HG03103 (cell line): Measurements from ENCODE around the gene RELA.
"Not testable (repeated sequence)": the region's sequence is repeated elsewhere in the genome, so short reads cannot be mapped to it uniquely, and the experiment has no call there.

Experiments used
- ATAC-seq: cut with Tn5 transposase; IDR thresholded peaks from one replicate; pipeline ENCODE4 v1.9.1; 2021; ENCODE audit warnings: low read depth; ENCODE audit not compliant: unreplicated experiment

The RELA gene

DNA sequence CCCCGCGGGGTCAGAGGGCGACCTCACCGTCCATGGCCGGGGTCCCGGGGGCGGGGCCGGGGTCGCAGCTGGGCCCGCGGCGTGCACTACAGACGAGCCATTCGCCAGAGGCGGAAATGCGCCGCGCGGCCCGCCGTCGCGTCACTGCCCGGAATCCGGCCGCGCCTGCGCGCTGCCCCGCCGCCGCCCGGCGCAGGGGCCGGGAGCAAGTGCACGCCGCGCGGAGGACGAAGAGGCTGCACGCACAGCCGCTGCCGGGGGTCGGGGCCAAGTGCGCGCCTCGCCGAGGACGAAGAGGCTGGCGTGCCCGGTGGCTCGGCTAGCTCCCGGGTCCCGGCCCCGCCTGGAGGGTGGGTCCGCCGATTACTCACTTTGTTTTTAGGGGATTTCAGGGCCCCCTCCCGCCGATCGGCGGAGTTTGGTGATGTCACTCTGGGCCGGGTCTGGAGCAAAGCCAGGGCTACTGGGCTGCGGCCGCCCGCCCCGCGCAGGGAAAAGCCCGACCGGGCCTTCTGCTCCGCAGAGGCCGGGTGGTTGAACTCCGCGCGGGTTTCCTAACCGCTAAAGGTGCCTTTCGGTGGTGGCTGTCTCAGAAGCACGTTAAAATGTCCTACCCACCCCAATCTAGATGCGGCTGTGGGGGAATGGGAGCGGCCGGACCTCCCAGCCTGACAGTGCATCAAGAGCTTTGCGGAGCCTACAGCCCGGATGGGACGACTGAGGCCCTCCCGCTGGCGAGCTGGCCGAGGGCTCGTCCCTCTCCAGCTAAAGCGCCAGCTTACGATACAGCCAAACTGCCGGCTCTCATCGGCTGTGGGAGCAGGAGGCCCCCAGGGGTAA, at the start of gene RELA:
TSS of gene RELA (minus strand) at position 118 of the 840 bp plus-strand sequence. CDS start at position 34, 84 bp downstream.
- peak; percentile 67 for ATAC-seq

DNA sequence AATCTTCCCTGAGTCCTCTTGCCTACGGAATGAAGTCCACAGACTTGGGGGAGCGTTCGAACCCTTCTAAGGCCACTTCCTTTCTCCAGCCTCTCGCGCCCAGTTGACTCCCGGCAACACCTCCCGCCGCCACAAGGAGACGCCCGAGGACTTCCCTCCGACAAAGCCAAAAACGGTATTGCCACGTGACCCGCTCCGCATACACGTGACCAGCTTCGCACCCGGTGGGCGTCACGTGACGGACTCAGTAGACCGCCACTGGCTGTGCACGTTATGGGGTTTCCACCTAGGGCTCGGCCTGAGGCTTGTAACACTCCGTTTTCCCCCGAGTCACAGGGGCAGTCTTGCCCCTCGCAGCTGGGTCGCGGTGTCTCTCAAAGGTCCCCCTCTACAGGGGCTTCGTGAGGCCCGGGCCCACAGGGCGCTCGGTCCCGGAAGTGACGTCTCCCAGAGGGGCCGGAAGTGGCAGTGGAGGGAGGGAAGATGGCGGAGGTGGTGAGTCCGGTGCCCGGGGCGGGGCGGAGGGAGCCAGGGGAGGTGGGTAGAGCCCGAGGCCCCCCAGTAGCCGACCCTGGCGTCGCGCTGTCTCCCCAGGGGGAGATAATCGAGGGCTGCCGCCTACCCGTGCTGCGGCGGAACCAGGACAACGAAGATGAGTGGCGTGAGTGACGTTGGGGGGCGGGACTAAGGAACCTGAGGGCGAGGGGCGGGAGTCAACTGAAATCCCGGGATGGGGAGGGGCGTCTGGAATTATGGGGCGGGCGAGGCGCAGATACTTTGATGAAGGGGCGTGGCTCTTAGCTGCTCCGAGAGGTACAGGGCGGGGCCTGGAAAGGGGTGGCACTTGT, 49.3 kb upstream of the RELA start, which contains the start of gene KAT5:
TSS of gene KAT5 (plus strand) at position 468 of the 848 bp plus-strand sequence. CDS start at position 484, 16 bp downstream.
- ATAC-seq, result peak; percentile 62

DNA sequence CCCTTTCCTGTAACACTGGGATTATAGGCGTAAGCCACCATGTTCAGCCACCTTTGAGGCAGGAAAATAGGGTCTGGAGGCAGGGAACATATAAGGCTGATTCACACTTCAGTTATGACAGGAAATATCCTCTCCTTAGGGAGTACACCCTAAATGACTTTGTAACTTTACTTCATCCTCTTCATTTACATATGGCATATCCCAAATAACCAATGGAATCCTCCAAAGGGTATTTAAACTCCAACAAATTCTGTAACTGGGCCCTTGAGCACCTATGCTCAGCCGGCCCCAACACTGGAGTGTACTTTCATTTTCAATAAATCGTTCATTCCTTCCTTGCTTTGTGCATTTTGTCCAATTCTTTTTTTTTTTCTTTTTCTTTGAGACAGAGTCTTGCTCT, 47.7 kb upstream of the RELA start:
- ATAC-seq, result no peak

DNA sequence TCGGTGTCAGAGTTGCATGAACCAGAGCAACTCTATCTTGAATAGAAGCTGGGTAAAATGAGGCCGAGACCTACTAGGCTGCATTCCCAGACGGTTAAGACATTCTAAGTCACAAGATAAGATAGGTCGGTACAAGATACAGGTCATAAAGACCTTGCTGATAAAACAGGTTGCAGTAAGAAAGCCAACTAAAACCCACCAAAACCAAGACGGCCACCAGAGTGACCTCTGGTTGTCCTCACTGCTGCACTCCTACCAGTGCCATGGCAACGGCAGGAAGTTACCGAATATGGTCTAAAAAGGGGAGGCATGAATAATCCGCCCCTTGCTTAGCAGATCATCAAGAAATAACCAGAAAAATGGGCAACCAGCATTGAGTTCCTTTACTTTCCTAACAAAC, 46.9 kb upstream of the RELA start:
- ATAC-seq, result no peak

DNA sequence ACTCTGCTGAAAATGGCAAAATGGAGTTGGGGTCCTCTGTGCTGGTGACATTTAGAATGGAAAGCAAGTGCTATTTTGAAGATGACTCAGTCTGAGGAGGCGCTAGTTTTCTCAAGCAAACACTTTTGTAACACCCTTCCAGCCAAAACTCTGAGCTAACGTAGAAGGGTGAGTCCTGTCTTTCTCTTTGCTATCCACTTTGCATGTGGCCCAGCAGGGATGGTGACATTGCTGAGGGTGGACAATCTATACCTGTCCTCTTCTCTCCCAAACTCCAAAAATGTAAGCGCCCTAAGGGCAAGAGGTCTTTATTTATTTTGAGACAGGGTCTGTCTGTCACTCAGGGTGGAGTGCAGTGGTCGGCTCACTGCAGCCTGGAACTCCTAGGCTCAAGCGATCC, 45.7 kb upstream of the RELA start:
- no peak for ATAC-seq

DNA sequence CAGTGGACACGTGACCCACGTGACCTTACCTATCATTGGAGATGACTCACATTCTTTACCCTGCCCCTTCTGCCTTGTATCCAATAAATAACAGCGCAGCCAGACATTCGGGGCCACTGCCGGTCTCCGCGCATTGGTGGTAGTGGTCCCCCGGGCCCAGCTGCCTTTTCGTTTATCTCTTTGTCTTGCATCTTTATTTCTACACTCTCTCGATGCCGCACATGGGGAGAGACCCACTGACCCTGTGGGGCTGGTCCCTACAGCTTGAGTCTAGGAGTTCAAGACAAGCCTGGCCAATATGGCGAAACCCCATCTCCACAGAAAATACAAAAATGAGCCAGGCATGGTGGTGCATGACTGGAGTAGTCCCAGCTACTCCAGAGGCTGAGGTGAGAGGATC, 44.3 kb upstream of the RELA start:
- not testable (repeated sequence) for ATAC-seq

DNA sequence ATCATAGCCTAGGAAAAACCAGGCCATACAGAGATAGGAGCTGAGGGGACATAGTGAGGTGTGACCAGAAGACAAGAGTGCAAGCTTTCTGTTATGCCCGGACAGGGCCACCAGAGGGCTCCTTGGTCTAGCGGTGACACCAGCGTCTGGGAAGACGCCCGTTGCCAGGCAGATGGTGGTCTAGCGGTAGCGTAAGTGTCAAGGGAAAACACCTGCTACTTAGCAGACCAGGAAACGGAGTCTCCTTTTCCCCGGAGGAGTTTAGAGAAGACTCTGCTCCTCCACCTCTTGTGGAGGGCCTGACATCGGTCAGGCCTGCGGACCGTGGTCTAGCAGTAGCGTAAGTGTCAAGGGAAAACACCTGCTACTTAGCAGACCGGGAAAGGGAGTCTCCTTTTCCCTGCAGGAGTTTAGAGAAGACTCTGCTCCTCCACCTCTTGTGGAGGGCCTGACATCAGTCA, 43.6 kb upstream of the RELA start:
- ATAC-seq, result not testable (repeated sequence)

DNA sequence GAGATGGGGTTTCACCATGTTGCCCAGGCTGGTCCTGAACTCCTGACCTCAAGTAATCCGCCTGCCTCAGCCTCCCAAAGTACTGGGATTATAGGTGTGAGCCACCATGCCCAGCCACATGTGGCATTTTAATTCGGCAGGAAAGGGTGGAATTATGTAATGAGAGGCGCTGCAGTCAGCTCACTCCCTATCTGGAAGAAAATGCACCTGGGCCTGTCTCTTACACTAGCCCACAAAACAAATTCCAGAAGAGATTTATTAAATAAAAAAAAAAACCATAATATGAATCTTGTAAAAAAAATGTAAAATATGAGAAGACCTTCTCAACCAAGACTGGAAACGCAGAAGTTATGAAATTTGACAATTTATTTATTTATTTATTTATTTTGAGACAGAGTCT, 41.1 kb upstream of the RELA start:
- no peak for ATAC-seq

DNA sequence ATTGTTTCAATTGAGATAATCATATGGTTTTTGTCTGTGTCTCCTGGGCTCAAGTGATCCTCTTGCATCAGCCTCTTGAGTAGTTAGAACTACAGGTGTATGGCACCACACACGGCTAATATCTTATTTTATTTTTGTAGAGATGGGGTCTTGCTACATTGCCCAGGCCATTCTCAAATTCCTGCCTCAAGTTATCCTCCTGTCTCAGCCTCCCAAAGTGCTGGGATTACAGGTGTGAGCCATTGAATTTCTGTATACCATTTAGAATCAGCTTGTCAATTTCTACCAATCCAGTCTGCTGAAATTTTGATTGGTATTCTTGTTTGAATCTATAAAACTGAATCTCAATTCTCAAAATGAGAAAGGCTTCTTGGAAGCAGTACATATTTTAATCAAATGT, 39.0 kb upstream of the RELA start:
- ATAC-seq, result no peak

DNA sequence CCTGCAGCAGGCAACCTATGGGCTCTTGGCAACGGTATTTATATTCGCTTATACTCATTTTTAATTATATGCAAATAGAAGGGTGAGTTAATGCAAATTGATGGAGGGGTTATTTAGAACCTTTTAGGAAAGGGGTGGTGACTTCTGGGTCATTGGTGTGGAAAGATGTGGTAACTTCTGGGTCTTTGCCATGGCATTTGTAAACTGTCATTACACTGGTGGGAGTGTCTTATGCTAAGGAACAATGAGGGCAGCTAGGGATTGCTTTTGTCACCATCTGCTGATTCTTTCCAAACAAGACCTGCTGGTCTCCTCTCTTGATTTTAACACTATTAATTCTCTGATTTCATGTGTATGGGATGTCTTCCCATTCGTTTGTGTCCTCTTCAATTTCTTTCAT, 37.7 kb upstream of the RELA start:
- ATAC-seq, result no peak

DNA sequence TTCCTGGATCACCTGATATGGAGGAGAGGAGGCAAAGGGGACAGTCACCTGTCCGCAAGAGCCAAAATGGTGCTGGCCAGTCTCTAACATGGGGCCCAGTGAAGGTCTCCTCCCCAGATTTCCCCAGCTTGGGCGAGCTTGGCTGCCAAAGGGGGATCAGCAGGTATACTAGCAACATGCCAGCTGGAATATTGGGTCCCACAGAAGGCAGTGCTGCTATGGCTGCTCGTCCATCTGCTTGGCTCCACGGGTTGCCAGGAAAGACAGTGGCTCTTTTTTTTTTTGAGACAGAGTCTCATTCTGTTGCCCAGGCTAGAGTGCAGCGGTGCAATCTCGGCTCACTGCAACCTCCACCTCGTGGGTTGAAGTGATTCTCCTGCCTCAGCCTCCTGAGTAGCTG, 36.6 kb upstream of the RELA start:
- no peak for ATAC-seq

DNA sequence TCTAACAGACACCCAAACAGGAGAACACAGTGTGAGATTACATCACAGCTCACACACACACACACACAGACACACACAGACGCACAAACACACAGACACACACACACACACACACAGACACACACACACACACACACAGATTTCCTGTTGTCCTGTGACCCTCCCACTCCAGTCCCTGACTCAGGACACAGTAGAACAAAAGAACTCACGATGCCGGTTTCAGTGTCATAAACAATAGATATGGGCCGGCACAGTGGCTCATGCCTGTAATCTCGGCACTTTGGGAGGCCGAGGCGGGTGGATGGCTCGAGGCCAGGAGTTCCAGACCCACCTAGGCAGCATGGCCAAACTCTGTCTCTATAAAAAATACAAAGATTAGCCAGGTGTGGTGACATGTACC, 35.5 kb upstream of the RELA start:
- ATAC-seq, result no peak

DNA sequence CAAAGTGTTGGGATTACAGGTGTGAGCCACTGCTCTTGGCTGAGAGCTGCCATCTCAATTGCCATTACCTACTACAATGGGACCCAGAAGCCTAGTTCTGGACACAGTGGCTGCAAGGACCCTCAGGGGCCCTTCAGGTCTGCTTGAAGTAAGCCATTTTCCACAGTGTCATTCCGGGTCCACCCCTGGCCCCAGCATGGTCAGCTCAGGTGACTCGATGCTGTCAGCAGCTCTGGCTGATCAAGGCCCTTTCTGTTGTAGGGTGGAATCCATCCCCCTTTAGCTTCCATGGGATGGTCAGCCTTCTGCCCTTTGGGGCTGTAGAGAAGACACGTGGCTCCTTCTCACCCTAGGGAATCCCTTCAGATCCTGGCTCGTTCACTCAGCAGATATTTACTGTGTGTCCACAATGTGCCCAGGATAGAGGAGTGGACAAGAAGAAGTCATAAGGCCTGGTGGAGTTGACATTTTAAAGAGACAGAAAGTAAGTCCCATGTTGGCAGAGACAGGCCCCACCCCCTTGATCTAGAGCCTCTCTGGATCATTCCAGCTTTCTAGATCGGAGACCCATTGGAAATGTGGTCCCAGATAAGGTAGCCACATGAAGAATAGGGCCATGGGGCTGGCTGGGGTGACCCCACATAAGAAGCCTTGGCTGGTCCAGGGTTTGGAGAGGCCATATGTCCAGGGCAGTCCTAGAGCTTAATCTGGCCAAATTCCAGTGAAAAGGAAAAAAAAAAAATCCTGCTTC, 34.3 kb upstream of the RELA start:
- ATAC-seq, result no peak

DNA sequence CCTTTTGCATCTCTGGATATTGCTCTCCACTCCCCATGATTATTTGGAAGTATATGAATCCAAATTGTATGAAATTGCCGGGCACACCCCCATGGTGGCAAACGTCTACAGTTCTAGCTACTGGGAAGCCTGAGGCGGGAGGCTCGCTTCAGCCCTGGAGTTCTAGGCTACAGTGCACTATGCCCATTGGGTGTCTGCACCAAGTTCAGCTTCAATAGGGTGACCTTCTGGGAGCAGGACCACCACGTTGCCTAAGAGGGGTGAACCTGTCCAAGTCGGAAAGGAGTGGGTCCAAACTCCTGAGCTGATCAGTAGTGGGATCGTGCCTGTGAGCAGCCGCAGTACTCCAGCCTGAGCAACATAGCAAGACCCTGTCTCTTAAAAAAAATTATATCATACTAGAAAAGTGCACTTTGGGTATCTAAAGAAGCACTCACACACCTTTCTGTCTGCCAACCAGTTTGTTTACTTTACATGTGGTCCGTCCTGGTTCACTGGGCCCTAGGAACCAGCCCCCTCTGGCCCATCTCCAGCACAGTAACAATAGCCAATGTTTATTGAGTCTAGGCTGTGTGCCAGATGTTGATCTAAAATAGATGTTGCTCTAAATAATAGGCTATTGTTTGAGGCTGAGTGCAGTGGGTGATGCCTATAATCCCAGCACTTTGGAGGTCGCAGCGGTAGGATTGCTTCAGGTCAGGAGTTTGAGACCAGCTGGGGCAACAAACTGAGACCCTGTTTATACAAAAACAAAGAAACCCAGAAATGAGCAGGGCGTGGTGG, 32.9 kb upstream of the RELA start:
- ATAC-seq, result no peak

DNA sequence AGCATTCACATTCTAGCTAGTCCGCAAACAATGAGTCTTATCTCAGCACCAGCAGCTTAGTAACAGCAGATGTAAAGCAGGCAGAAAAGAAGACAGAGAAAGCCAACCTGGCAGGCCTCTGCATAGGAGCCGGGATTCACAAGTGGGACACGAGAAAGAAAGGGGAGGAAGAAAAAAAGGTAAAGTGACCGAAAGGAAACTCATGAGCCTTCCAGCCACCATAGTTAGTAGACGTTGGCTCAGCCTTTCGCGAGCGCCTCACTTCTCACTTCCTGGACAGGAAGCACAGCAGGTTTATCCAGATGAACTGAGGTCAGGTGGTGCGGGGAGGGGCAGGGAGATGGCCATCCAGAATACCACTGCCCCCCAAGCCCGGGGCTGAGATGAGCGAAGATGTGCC, 29.7 kb upstream of the RELA start:
- ATAC-seq, result no peak

DNA sequence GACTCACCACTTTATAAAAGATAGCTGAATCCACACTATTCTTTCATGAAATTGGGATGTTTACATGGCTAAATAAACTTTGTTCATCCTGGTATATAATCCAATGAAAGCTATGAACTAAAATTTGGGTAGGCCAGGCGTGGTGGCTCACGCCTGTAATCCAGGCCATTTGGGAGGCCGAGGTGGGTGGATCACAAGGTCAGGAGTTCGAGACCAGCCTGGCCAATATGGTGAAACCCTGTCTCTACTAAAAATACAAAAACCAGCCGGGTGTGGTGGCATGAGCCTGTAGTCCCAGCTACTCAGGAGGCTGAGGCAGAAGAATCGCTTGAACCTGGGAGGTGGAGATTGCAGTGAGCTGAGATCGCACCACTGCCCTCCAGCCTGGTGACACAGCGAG, 29.1 kb upstream of the RELA start:
- ATAC-seq, result not testable (repeated sequence)

DNA sequence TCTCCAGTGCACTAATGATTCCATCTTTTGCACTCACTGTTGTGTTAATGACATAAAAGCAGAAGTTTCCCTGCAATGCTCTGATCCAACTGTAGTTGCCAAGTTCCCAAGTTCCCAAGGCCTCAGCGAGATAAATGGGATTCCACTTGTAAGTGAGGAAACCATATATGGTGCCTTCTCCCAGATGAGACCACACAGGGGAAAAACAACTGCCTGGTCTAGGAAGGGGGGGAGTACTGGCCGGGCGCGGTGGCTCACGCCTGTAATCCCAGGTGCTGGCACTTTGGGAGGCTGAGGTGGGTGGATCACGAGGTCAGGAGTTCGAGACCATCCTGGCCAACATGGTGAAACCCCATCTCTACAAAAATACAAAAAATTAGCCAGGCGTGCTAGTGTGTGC, 23.3 kb upstream of the RELA start:
- ATAC-seq, result no peak

DNA sequence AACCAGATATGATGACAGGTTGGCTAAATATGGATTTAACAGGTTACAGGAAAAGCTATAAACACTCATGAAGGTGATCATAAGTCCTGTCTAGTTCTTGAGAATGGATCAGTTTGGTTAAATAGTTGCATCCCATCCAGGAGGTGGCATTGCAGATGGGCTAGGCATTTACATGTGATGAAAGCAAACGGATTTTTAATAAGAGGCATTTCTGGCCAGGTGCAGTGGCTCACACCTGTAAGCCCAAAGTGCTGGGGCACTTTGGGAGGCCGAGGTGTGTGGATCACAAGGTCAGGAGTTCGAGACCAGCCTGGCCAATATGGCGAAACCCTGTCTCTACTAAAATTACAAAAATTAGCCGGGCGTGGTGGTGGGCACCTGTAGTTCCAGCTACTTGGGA, 20.8 kb upstream of the RELA start:
- ATAC-seq, result not testable (repeated sequence)

DNA sequence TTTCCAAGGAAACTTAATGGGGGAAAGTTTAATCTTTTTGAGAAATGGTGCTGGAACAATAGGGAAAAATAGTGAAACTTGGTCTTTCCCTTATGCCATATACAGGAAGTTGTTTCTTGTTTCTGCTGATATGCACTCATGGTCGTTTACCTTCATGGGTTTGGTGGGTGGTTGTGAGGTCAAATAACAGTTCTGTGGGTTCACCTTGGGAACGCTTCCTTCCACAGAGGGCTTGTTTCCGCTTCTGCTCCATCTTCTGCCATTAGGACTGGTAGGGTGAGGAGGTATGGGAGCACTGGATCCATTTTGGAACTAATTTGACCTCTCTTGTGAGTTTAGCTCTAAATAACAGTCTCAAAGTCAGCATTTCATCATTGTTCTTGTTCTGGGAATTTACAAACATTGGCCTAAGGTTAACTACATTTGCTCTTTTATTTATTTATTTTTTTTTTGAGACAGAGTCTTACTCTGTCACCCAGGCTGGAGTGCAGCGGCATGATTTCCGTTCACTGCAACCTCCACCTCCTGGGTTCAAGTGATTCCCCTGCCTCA, 17.6 kb upstream of the RELA start:
- no peak for ATAC-seq

DNA sequence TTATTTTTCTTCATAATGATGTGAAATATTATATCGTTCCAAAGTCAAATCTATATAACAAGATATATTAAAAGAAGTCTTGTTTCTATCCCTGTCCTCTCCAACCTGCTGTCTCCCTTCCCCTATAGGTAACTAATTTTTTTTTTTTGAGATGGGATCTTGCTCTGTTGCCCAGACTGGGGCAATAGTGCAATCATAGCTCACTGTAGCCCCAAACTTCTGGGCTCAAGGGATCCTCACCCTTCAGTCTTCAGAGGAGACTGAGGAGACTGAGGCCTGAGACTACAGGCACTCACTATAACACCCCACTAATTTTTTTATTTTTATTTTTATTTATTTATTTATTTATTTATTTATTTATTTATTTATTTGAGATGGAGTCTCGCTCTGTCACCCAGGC, 10.3 kb upstream of the RELA start:
- ATAC-seq, result no peak
